Measurements from ENCODE around the gene UGT2B28. TPM values are rescaled to one million over a fixed set of nuclear protein-coding genes. Genes with fewer than 3 reads are reported as not detected.
A peak's percentile ranks its signal among the peaks of the same experiment; 100 is the strongest.
"Not testable (repeated sequence)": the region's sequence is repeated elsewhere in the genome, so short reads cannot be mapped to it uniquely, and the experiment has no call there.

The UGT2B28 gene
- total RNA-seq: not detected in 2 replicates

DNA sequence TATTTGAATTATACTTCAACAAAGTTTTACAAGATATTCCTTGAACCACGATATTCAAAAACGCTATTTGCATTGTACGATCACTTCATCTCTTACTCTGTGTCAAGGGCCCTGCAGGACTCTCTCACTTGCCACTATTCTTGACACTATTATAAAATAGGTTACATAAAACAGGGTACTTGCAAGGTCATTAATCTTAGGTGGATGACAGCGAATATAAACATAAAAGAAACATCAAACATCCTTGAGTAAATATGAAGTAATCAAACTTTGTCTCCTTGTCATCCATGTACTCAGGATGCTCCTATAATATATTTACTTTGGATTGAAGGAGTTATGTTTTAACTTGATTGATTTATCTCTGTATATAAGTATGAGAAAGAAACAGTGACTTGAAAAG is at the start of gene UGT2B28:
UGT2B28 (plus strand) TSS at position 395 of the 400 bp plus-strand sequence. CDS start 26 bp downstream, outside the sequence.
- DNase-seq (ENCODE audit: extremely low read depth, low read depth, low spot score): not testable (repeated sequence)

DNA sequence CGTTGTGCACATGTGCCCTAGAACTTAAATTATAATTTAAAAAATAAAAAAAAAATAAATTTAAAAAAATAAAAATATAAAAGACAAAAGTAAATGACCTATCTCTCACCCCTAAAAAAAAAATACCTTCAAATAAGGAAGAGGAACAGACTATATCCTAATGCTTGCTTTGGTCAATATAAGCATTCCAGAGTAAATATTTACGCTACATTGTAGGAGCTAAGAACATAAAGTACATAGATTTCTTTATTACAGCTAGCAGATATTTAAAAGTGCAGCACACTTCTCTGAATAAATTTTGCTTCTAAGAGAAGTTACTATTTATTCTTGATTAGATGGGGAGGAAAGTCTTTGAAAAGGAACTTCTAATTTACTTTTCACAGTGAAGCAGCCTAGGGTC is 41.2 kb upstream of the UGT2B28 start:
- DNase-seq (ENCODE audit: extremely low read depth, low read depth, low spot score): no peak

DNA sequence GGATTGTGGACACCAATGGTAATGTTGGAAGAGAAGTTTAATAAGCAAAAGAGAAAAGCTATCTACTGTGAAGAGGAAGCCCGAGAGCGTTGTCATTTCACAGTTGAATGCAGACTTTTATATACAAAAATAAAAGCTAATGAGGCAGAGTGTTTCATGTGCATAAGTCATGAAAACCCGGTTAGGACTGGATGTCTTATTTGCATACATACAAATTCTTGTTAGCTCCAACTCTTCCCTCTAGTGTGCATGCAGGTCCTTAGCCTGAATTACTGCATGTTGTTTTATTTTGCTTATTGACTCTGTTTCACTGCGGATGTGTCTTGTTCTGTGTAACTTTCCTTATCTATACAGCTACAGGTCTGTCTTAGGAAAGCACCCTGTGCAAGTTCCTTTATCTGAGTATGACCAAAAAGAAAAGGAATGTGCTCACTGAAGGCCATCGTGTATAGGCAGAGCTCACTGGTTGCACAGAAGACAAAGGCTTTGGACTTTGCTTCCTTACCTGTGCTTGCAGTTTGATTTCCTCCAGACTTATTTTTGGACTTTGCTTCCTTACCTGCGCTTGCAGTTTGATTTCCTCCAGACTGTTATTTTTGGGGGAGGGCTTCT is 40.6 kb upstream of the UGT2B28 start:
- DNase-seq (ENCODE audit: extremely low read depth, low read depth, low spot score): no peak

DNA sequence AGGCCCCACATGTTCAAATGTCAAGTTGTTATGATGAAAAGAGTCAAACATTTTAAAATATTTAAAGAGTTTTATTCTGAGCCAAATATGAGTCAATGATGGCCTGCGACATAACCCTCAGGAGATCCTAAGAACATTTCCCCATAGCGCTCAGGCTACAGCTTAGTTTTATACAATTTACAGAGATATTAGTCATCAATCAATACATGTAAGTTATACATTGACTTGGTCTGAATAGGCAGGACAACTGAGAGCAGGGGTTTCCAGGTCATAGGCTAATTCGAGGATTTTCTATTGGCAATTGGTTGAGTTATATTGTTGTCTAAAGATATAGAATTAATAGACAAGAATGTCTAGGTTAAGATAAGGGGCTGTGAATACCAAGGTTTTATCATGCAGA is 39.5 kb upstream of the UGT2B28 start:
- DNase-seq (ENCODE audit: extremely low read depth, low read depth, low spot score): not testable (repeated sequence)

DNA sequence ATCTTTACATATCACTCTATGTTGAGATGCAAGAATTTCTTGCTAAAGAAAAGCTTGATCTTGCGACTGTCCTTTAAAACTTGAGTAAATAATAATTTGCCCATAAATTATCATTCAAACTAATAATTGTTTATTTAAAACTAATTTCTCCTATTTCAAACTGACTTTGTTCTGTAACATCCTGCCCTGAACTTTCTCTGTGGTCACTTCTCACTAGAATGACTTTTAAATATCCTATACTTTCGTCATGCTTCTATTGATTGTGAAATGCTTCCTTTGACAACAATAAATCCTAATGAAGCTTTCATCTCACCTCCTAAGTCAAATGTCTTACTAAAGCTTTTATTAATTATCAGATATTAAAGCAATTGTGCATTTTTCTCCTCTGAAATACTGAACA is 38.5 kb upstream of the UGT2B28 start:
- DNase-seq (ENCODE audit: extremely low read depth, low read depth, low spot score): not testable (repeated sequence)

DNA sequence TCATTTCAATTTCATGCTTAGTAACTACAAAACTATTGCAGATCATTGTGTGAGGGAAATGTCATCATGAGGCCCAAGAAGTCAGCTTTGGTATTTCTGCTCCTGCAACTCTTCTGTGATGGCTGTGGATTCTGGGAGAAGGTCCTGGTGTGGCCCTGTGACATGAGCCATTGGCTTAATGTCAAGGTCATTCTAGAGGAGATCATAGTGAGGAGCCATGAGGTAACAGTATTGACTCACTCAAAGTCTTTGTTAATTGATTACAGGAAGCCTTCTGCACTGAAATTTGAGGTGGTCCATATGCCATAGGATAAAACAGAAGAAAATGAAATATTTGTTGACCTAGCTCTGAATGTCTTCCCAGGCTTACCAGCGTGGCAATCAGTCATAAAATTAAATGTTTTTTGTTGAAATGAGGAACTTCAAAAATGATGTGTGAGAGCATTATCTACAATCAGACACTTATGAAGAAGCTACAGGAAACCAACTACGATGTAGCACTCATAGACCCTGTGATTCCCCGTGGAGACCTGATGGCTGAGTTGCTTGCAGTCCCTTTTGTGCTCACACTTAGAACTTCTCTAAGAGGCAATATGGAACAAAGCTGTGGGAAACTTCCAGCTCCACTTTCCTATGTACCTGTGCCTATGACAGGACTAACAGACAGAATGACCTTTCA is 37.6 kb upstream of the UGT2B28 start:
- DNase-seq (ENCODE audit: extremely low read depth, low read depth, low spot score): not testable (repeated sequence)

DNA sequence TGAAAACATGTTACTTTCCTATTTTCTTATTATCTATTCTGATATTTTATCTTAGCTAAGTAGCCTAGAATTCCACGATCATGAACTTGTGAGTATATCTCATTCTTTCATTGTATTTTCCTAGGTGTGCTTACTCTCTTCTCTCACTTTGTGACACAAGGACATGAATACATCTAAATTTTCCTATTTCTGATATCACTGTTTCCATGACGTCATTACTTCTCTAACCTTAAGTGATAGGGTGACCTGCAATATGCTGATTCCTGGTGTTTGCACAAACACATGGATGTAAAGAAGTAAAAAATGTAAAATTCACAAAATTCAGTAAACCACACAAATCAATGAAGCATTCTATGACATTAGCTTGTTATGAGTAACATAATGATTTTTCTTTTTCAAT is 29.4 kb upstream of the UGT2B28 start:
- not testable (repeated sequence) for DNase-seq (ENCODE audit: extremely low read depth, low read depth, low spot score)

DNA sequence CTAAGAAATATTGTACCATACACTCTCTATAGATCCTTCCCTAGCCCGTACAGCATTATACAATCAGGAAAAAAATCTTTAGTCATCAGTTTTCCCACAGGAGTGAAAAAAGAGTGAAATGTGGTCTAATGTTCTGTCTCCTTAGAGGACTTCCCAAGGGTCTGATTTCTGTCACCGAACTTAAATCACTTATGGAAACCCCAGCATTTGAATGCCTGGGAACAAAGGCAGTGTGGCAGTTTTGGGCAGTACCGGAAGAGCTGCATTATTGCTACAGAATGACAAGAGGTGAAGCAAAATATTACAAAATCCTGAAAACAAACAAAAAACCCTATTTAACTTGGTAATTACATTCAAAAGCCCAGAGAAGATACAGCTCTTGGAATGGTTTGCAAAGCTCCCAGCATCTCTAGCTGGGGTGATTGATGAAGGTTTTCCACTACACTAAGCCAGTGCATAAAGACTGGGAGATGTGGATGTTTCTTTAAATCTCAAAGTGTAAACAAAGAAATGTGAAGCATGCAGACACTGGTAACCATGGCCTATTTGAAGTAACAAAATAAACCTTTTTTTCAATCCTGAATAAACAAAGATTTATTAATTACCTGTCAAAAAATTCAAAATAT is 27.0 kb upstream of the UGT2B28 start:
- DNase-seq (ENCODE audit: extremely low read depth, low read depth, low spot score): not testable (repeated sequence)

DNA sequence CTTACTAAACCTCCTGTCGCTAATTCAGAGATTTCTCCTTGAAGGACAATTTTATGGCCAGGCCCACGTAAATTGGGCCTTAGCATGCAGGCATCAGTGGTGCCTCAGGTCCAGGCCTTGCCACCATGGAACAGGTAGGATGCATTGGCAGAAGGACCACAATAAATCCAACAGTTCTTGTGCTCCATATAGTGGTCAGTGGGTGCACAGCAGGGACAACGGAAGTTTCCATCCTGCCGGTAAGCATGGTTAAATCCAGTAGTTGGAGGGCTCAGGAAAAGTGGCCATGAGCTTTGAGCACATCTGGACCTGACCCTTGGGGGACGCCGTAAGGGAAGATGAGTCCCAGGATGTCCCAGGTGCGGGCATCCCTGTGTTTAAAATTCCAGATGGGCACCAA is 11.7 kb upstream of the UGT2B28 start:
- not testable (repeated sequence) for DNase-seq (ENCODE audit: extremely low read depth, low read depth, low spot score)

DNA sequence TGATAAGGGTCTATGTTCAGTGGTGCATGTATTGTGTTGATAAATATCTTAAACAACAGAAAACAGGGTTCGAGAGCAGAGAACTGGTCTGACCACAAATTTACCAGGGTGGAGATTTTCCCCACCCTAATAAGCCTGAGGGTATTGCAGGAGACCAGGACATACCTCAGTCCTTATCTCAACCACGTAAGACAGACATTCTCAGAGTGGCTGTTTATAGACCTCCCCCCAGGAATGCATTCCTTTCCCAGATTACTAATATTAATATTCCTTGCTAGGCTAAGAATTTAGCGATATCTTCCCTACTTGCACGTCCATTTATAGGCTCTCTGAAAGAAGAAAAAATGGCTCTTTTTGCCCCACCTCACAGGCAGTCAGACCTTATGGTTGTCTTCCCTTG is 16.1 kb downstream of the UGT2B28 start:
- not testable (repeated sequence) for DNase-seq (ENCODE audit: extremely low read depth, low read depth, low spot score)

DNA sequence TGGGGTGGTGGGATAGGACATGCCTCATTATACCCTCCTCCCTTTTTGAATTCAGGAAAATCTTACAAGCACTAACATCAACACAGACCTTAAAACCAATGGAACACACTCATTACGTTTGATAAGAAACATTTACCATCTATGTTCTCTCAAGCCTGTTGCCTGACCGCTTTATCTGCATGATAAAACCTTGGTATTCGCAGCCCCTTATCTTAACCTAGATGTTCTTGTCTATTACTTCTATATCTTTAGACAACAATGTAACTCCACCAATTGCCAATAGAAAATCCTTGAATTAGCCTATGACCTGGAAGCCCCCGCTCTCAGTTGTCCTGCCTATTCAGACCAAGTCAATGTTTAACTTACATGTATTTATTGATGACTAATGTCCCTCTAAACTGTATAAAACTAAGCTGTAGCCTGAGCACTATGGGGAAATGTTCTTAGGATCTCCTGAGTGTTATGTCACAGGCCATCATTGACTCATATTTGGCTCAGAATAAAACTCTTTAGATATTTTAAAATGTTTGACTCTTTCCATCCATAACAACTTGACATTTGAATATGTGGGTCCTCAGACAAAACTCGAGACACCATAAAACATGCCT is 28.3 kb downstream of the UGT2B28 start:
- DNase-seq (ENCODE audit: extremely low read depth, low read depth, low spot score): not testable (repeated sequence)

DNA sequence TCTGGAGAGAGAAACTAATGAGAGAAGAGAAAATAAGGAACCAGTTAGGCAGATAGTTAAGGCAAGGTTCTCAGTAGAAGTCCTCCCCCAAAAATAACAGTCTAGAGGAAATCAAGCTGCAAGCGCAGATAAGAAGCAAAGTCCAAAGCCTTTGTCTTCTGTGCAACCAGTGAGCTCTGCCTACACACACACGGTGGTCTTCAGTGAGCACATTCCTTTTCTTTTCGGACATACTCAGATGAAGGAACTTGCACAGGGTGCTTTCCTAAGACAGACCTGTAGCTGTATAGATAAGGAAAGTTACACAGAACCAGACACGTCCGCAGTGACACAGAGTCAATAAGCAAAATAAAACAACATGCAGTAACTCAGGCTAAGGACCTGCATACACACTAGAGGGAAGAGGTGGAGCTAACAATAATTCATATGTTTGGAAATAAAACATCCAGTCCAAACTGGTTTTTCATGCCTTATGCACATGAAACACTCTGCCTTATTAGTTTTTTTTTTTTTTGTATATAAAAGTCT is 29.3 kb downstream of the UGT2B28 start:
- DNase-seq (ENCODE audit: extremely low read depth, low read depth, low spot score): not testable (repeated sequence)

DNA sequence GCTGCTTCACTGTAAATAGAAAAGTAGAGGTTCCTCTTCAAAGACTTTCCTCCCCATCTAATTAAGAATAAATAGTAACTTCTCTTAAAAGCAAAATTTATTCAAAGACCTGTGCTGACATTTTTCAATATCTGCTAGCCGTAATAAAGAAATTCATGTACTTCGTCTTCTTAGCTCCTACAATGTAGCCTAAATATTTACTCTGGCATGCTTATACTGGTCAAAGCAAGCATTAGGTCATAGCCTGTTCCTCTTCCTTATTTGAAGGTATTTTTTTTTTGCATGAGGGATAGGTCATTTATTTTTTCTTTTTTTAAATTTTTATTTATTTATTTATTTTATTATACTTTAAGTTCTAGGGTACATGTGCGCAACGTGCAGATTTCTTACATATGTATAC is 30.0 kb downstream of the UGT2B28 start:
- DNase-seq (ENCODE audit: extremely low read depth, low read depth, low spot score): not testable (repeated sequence)

DNA sequence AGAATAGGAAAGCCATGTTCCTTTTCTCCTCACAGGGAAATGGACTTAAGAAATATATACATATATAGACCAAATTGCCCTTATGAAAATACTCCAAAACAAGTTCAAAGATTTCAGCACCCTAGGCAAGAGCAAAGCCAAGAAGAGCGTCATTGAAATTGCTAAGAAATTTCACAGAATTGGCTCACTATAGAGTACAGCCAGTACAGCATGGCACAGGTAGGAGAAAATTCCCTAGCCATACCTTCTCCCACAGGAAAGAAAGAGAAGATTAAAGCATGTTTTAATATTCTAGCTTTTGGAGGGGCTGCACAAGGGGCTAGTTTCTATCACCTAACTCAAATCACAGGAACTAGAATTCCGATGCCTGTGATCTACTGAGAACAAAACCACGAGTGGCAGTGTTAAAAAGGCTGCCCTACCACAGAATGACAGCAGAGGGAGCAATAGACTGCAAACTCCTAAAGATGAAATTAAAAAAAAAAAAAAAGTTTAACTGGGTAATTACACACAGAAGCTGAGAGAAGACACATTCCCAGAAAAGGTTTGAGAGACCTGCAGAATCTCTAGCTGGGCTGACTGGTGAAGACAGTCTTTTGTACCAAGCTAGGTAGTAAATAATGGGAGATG is 37.5 kb downstream of the UGT2B28 start:
- DNase-seq (ENCODE audit: extremely low read depth, low read depth, low spot score): peak; percentile 0

DNA sequence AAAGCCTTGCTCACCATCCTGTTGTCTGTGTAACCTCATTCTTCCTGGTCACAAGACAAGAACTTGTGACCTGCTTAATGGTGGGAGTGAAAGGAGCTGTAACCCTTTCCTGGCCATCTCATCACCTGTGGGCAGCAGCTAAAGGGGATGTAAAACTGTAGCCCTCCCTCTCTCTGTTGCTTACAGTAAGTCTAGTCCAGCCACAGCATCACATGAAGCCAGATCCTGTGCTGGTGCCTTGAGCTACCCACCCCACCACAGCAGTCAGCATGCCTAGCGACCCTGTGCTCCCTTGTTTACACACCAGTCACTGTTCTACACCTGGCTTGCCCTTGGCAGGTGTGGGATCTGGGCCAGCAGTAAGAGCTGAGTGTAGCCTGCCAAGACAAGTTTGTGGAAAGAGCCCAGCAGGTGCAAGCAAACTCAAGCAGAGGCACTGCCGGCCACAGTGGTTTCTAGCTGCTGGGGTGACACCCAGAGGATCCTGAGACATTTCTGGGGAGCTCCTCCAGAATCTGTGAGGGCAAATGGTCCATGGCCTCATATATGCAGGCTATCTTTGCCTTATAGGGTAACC is 41.0 kb downstream of the UGT2B28 start:
- no peak for DNase-seq (ENCODE audit: extremely low read depth, low read depth, low spot score)

DNA sequence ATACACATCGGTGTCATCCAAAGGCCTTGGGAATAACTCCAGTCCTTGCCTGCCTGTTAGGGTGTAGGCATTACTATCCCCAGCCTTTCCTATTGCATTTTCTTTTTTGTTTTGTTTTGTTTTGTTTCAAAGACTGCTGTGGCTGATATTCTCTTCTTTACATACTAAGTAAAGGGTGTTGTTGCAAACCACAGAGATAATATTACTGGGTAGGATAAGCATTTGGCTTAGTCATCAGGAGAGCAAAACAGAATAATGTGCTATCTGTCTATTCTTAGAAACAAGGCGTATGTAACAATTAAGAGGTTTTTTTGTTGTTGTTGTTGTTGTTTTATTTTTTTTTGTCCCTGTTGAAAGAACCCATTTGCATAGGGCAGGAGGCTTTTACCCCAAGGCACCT is 41.8 kb downstream of the UGT2B28 start:
- no peak for DNase-seq (ENCODE audit: extremely low read depth, low read depth, low spot score)

DNA sequence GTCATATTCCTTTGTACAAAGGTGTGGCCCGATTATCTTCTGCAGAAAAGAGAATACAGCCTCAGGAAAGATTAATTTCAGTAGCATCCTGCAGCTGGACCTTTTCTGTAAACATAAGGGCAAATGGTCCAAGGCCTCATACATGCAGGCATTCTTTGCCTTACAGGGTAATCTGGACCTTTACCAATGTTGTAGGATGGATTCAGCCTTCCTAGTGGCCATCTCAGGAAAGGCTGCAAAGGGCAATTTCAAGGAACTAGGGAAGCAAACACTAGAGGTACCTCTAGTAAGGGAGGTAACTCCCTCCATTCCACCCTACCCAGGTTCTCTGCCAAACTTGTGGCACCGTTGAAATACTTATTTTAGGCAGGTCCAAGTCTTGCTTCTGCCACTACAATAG is 43.0 kb downstream of the UGT2B28 start:
- DNase-seq (ENCODE audit: extremely low read depth, low read depth, low spot score): no peak

DNA sequence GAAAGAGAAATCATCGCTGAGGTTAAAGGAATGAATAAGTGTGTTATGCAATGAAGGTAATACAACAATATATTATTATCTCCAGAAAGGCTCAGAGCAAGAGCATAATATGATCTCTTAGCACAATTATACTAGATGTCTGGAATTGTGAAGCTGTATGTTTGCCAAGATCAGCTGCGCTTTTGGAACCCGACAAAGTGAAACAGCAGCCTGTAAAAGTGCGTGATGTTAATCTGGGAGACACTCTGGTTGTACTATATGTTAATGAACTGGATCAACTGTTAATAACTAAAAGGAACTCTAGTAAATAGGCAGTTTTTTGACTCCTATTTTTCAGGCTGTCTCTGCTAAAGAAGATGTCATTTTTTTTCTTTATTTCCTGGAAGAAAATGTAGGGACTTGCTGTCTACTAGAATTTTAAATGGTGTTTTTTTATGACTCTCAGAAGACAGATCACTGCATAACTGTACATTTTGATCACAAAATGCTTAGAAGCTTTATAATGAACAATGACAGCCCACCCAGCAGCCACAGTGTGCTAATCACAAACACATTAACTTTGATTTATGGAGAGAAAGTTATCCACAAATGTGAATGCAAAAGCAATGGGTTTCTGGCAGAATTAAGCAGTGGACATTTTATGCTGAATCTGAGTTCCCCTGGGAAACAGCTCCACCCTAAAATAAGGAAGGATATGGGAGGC is 50.2 kb downstream of the UGT2B28 start:
- DNase-seq (ENCODE audit: extremely low read depth, low read depth, low spot score): no peak

DNA sequence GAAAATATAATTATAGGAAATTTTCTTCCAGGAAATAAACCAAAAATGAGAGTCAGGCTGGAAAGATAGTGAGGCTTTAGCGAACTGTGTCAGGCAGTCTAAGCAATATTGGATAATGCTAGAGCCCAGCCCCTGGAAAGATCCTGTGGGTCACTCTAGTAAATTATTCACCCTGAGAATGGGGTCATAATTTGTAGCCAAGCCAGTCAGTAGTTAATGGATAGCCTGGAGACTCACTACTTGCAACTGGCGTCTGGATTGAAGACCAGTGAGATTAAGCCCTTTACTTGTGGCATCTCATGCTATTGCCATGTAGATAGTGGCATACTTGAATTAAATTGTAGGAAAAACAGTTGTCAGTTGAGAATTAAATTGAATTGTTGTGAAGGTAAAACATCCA is 51.0 kb downstream of the UGT2B28 start:
- not testable (repeated sequence) for DNase-seq (ENCODE audit: extremely low read depth, low read depth, low spot score)

DNA sequence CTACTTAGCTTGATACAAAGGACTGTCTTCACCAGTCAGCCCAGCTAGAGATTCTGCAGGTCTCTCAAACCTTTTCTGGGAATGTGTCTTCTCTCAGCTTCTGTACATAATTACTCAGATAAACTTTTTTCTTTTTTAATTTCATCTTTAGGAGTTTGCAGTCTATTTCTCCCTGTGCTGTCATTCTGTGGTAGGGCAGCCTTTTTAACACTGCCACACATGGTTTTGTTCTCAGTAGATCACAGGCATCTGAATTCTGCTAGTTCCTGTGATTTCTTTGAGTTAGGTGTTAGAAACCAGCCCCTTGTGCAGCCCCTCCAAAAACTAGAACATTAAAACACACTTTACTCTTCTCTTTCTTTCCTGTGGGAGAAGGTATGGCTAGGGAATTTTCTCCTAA is 55.2 kb downstream of the UGT2B28 start:
- DNase-seq (ENCODE audit: extremely low read depth, low read depth, low spot score): not testable (repeated sequence)

All from glomerular endothelial cell (primary cell).